Endothelial cell of umbilical vein (primary cell): ENCODE measurements around the gene TXNL4A. TPM values are rescaled to one million over a fixed set of nuclear protein-coding genes. Genes with fewer than 3 reads are reported as not detected.

Source experiments
- BruUV-seq: library from RNA; stranded (reverse); fragments of 400-500 nt; replicated peaks from 2 replicates; lab custom pipeline; 2021; lab: Mats Ljungman, UMichigan
- CTCF ChIA-PET: fragments of 300-600, 350-600 bp; sonication (Branson Sonifier 250); formaldehyde crosslinking; loops from one replicate; lab custom pipeline; 2021; ENCODE audit warnings: antibody characterized with exemption, inconsistent platforms; lab: Charles Lee
- POLR2A ChIA-PET: fragments of 300-600, 350-600 bp; sonication (Branson Sonifier 250); formaldehyde crosslinking; loops from one replicate; lab custom pipeline; 2021; ENCODE audit warnings: antibody characterized with exemption, inconsistent platforms; lab: Charles Lee
- DNase-seq: peaks from one replicate; pipeline ENCODE4 v3.0.0-alpha.2; 2011; ENCODE audit warnings: low read depth, low spot score
- FAIRE-seq: peaks from 2 replicates; lab custom pipeline; 2011; peaks lifted over from hg19 to GRCh38; lab: Jason Lieb, UNC
- H2AFZ ChIP-seq: 2 replicates; pipeline ENCODE4 v1.6.0; 2012; ENCODE audit warnings: low read depth, low read length, control low read depth, inconsistent platforms
- H3K27ac ChIP-seq: 2 replicates; pipeline ENCODE4 v1.5.1; 2011; ENCODE audit warnings: low read depth, mild to moderate bottlenecking, control low read depth, low read length, moderate library complexity; ENCODE audit not compliant: insufficient read depth
- H3K27me3 ChIP-seq, 2 experiments: 2 replicates each; pipeline versions ENCODE4 v1.6.0 to v1.6.1; 2011; ENCODE audit warnings: low read length in 2 of 2, mixed read lengths in 1 of 2; ENCODE audit not compliant: control insufficient read depth in 2 of 2, insufficient read depth in 2 of 2
- H3K36me3 ChIP-seq, 2 experiments: 2 replicates in 1 of 2; 3 replicates in 1 of 2; pipeline ENCODE4 v1.5.1; 2011; ENCODE audit warnings: low read length in 2 of 2, mild to moderate bottlenecking in 1 of 2, moderate library complexity in 1 of 2; ENCODE audit not compliant: control insufficient read depth in 2 of 2, insufficient read depth in 2 of 2; ENCODE audit errors: extremely low read depth in 1 of 2
- H3K4me1 ChIP-seq: 3 replicates; pipeline ENCODE4 v1.5.1; 2011; ENCODE audit warnings: mild to moderate bottlenecking, low read length; ENCODE audit not compliant: control insufficient read depth, insufficient read depth; ENCODE audit errors: extremely low read depth
- H3K4me2 ChIP-seq: 2 replicates; pipeline ENCODE4 v1.6.1; 2011; ENCODE audit warnings: low read length, control low read depth, mixed read lengths; ENCODE audit not compliant: insufficient read depth
- H3K4me3 ChIP-seq, 3 experiments: fragments of 200-600 bp in 1 of 3; sonication (generic), shearing (Covaris generic) in 1 of 3; replicated peaks in 1 of 3; 2 replicates each; pipeline ENCODE4 v1.5.1; 2011 to 2016; ENCODE audit warnings: control low read depth in 3 of 3, low read length in 3 of 3, mild to moderate bottlenecking in 2 of 3, inconsistent platforms in 1 of 3, low read depth in 1 of 3, moderate library complexity in 1 of 3; ENCODE audit not compliant: insufficient read depth in 1 of 3
- H3K79me2 ChIP-seq: 2 replicates; pipeline ENCODE4 v1.6.0; 2012; ENCODE audit warnings: low read length, inconsistent platforms; ENCODE audit not compliant: control insufficient read depth, insufficient read depth
- H3K9ac ChIP-seq: replicated peaks from 2 replicates; pipeline ENCODE3; 2011; ENCODE audit warnings: low read length, control low read depth; ENCODE audit not compliant: insufficient read depth; ENCODE audit errors: extremely low read depth
- H3K9me1 ChIP-seq: replicated peaks from 3 replicates; pipeline ENCODE4 v1.6.0; 2011; ENCODE audit warnings: mild to moderate bottlenecking, low read length; ENCODE audit not compliant: control insufficient read depth, insufficient read depth; ENCODE audit errors: extremely low read depth
- H3K9me3 ChIP-seq: replicated peaks from 2 replicates; pipeline ENCODE4 v1.5.1; 2012; ENCODE audit warnings: low read length, inconsistent platforms; ENCODE audit not compliant: control insufficient read depth, insufficient read depth
- H4K20me1 ChIP-seq: replicated peaks from 2 replicates; pipeline ENCODE3; 2011; ENCODE audit warnings: mild to moderate bottlenecking, low read length; ENCODE audit not compliant: control insufficient read depth, insufficient read depth; ENCODE audit errors: extremely low read depth
- CTCF ChIP-seq, 2 donors: IDR thresholded peaks; 1 replicate in 1 of 2; 2 replicates in 1 of 2; pipeline ENCODE4 v1.5.1; 2011; ENCODE audit warnings: low read length in 2 of 2, mild to moderate bottlenecking in 2 of 2, moderate library complexity in 2 of 2, control low read depth in 1 of 2, inconsistent platforms in 1 of 2, low read depth in 1 of 2; ENCODE audit not compliant: insufficient read depth in 1 of 2; ENCODE audit errors: extremely low read depth in 1 of 2
- EZH2 ChIP-seq: IDR thresholded peaks from 2 replicates; pipeline ENCODE4 v1.6.1; 2012; ENCODE audit warnings: borderline replicate concordance, low read depth, mild to moderate bottlenecking, moderate library complexity, low read length, inconsistent platforms; ENCODE audit not compliant: severe bottlenecking
- FOS ChIP-seq: IDR thresholded peaks from 2 replicates; pipeline ENCODE4 v1.6.1; 2011; ENCODE audit warnings: mild to moderate bottlenecking, low read length, moderate library complexity, borderline replicate concordance; ENCODE audit not compliant: insufficient read depth
- GATA2 ChIP-seq: IDR thresholded peaks from 2 replicates; pipeline ENCODE4 v1.7.0; 2011; ENCODE audit warnings: low read depth, mild to moderate bottlenecking, moderate library complexity, mixed read lengths, low read length; ENCODE audit not compliant: insufficient read length, insufficient read depth
- JUN ChIP-seq: IDR thresholded peaks from 2 replicates; pipeline ENCODE4 v1.6.1; 2011; ENCODE audit warnings: borderline replicate concordance, low read depth; ENCODE audit not compliant: insufficient read length, insufficient read depth
- MYC ChIP-seq: IDR thresholded peaks from one replicate; pipeline ENCODE4 v1.6.1; 2011; ENCODE audit warnings: mild to moderate bottlenecking, low read depth, low read length
- POLR2A ChIP-seq: IDR thresholded peaks from 2 replicates; pipeline ENCODE4 v1.6.1; 2012; ENCODE audit warnings: low read depth, mild to moderate bottlenecking, control low read depth, low read length
- POLR2AphosphoS5 ChIP-seq: IDR thresholded peaks from 2 replicates; pipeline ENCODE4 v1.6.1; 2012; ENCODE audit warnings: low read depth, mild to moderate bottlenecking, control low read depth, low read length, moderate library complexity; ENCODE audit not compliant: insufficient read depth
- dilution Hi-C: fragments of 300-500 bp; cut with MboI; formaldehyde crosslinking; loops from one replicate; pipeline ENCODE4 v1.15.0; 2019; ENCODE audit warnings: low sequenced_read_pairs; ENCODE audit not compliant: extremely low pct_ligation_motif_present
- intact Hi-C: fragments of 100-400 bp; cut with micrococcal nuclease; formaldehyde crosslinking; loops from one replicate; pipeline ENCODE4 v1.10.0; 2022
- polyA plus RNA-seq, 4 experiments: library from polyadenylated mRNA; depleted of rRNA in 3 of 4; stranded (reverse) in 3 of 4; unstranded in 1 of 4; fragments of >200 nt; gene quantifications; 2 replicates each; pipeline versions ENCODE4 v1.2.1 to v1.2.3, GENCODE V29; 2011 to 2012; ENCODE audit warnings: missing spikeins in 1 of 4
- total RNA-seq: library from RNA; stranded (reverse); gene quantifications from 2 replicates; pipeline ENCODE4 v1.2.3, GENCODE V29; 2021
- TF ChIP-seq, protein P1 (sequence below): IDR thresholded peaks from 2 replicates; pipeline ENCODE4 v1.6.1; 2011; ENCODE audit not compliant: insufficient read depth, insufficient read length

Gene TXNL4A
- total and polyA plus RNA-seq, 2 donors (not counting 3 experiments of a cell fraction or from before 2014, with no cell fraction given), result 148 to 172 TPM

- Histone ChIP-seq H3K4me2 (no peak overlapping the region), H3K27me3 (no peaks in the 10 kb centered on the region), H2AFZ (no peak overlapping the region), H4K20me1 (no peaks in the 10 kb centered on the region), H3K79me2 (peaks cover 13% of the 10 kb centered on the region), H3K9me1 (no peaks in the 10 kb centered on the region), H3K9me3 (no peaks in the 10 kb centered on the region), H3K4me1 (no peaks in the 10 kb centered on the region), H3K4me3 (no peak overlapping the region), H3K36me3 (peaks cover 0 to 13% of the 10 kb centered on the region in 2 experiments), H3K9ac (no peak overlapping the region), H3K27ac (no peak overlapping the region)
- CTCF ChIA-PET, result no interaction called here
- POLR2A ChIA-PET, result no interaction called here
- TF ChIP-seq POLR2A, result no peak
- TF ChIP-seq FOS, result no peak
- TF ChIP-seq JUN, result no peak
- no peak for TF ChIP-seq MYC
- TF ChIP-seq CTCF (IDR thresholded peaks at IDR 0.05; ENCODE audit: extremely low read depth in 1 of 2, insufficient read depth in 1 of 2, low read depth in 1 of 2, low read length in 2 of 2), result no peak
- no peak for TF ChIP-seq EZH2
- no peak for TF ChIP-seq GATA2
- TF ChIP-seq POLR2AphosphoS5, result no peak
- TF ChIP-seq, protein P1, sequence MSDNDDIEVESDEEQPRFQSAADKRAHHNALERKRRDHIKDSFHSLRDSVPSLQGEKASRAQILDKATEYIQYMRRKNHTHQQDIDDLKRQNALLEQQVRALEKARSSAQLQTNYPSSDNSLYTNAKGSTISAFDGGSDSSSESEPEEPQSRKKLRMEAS, result no peak
- BruUV-seq, result no TSS peak
- dilution Hi-C loops, result no loop called here
- FAIRE-seq, result no peak
- no peak for DNase-seq
- intact Hi-C loops, result no loop called here
These were observed 63.3 kb downstream of the TXNL4A start for GRCh38 chr18:79924814-79925731.
